ENCODE results near the gene CHCHD6. TPM values are rescaled to one million over a fixed set of nuclear protein-coding genes. Genes with fewer than 3 reads are reported as not detected.

Gene CHCHD6
- total and polyA plus RNA-seq, 2 experiments from 2014 or later: 15.8 to 21.4 TPM

DNA sequence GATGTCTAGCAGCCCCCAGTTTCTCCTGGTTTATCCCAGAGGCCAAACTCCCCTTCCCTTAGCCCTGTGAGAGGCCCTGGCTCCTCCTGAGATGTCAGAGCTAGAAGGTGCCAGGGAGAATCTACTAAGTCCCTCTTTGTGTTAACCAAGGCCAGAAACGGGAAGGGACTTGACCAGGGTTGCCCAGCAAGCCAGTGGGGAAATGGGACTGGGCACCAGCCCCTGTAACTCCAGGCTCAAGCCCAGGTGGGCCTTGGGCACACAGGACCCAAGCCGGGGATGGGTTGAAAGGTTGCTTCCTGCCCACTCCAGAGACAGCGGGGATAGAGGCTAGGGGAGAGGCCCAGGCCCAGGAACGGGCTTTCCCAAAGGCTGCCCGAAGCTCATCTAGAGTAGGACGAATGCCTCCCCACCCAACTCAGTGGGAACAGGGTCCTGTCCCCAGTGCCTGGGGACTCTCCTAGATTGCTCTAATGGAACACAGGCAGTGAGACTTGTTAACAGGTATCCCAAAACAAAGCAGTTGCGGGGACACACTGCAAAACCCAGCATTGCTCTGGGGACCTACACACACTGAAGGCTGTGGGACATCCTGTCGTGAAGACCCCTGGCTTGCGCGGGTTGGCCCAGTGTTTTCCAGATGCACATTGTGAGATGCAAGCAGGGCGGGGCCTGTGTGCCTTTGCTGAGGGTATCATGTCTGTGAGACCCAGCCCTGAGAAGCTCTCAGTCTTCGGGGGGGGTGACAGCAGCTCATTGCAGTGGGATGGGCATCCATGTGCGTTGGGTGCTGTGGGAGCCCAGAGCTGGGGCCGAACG is 36.2 kb upstream of the CHCHD6 start:
- no peaks in the 10 kb centered on the region for H3K9me3 ChIP-seq (ENCODE audit: low read depth)
- no peaks in the 10 kb centered on the region for H4K20me1 ChIP-seq (ENCODE audit: insufficient read depth)
- no peaks in the 10 kb centered on the region for H3K79me2 ChIP-seq (ENCODE audit: insufficient read depth)
- 63 to 64% methylated on average over 15 of the region's 15 CpGs for WGBS, 2 experiments (ENCODE audit: low coverage in 1 of 2, low lambda C conversion rate in 2 of 2, missing lambda C conversion rate in 2 of 2)
- no peak for DNase-seq
- H3K27ac ChIP-seq: no peak overlapping the region
- peaks cover 3% of the 10 kb centered on the region; the same call in 1 of the 2 replicates for H3F3A ChIP-seq (ENCODE audit: insufficient read depth)
- H3K4me3 ChIP-seq: no peak overlapping the region
- no peak overlapping the region for H3K4me2 ChIP-seq (ENCODE audit: unreplicated experiment)
- no peak overlapping the region for H3K9ac ChIP-seq
- TF ChIP-seq EZH2phosphoT487 (IDR thresholded peaks at IDR 0.05; ENCODE audit: insufficient read depth, low read depth): no peak
- TF ChIP-seq EZH2 (IDR thresholded peaks at IDR 0.05; ENCODE audit: insufficient read depth, poor library complexity, severe bottlenecking): no peak
- no peaks in the 10 kb centered on the region for H3K36me3 ChIP-seq (ENCODE audit: low read depth)
- no peaks in the 10 kb centered on the region for H3K4me1 ChIP-seq (ENCODE audit: insufficient read depth)
- peaks cover 16% of the 10 kb centered on the region; the same call in 1 of the 2 replicates for H3K27me3 ChIP-seq (replicated peaks; ENCODE audit: insufficient read depth)
- in situ Hi-C loops (cut with MboI): no loop called here
- no peaks in the 10 kb centered on the region for H3K9me2 ChIP-seq (ENCODE audit: insufficient read depth)
- no peak overlapping the region for H2AFZ ChIP-seq

DNA sequence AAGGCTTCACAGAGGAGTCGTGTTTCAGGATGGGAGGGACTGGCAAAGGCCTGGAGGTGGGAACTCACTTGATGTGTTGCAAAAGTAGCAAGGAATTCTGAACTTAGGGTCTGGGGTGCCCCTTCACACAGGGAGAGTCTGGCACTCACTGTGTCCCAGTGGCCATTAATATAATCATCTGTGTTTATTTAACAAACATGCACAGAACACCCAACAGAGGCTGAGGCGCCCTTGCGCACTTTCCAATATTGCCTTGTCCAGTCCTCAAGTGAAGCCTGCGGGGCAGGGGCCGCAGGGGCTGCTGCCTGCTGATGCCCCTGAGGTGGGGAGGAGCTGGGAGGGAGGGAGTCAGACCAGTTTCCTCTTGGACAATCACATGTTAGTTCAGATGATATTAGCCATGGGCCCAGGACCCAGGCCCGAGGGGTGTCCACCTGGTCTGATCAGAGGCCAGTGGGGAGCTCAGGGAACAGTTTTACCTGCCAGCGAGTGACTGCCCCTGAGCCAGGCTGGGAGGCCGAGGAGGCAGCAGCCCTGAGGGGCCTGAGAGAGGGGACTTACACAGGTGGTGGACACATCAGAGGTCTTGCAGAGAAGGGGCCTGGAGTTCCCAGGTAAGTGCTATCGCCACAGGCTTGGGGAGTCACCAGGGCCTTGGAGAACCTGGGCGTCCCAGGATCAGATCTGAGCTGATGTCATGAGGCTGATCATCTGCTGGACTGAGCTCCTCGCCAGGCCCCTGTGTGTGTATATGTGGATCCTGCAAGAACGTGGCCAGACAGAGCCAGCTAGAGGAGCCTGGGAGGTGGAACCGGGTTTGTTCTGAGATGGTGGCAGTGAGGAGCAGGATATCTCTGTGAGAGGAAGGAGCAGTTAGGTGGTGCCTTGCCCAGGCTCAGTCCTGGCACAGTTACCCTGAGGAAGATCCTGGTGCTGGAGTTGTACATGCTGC is 35.3 kb upstream of the CHCHD6 start:
- H3K36me3 ChIP-seq (ENCODE audit: low read depth): no peaks in the 10 kb centered on the region
- no peak overlapping the region for H2AFZ ChIP-seq
- no peaks in the 10 kb centered on the region for H3K4me1 ChIP-seq (ENCODE audit: insufficient read depth)
- no peak overlapping the region for H3K27ac ChIP-seq
- no peak overlapping the region for H3K9ac ChIP-seq
- no peaks in the 10 kb centered on the region for H3K79me2 ChIP-seq (ENCODE audit: insufficient read depth)
- DNase-seq: no peak
- H3K4me2 ChIP-seq (ENCODE audit: unreplicated experiment): no peak overlapping the region
- H3K27me3 ChIP-seq (replicated peaks; ENCODE audit: insufficient read depth): peaks cover 10% of the 10 kb centered on the region; the same call in 1 of the 2 replicates
- in situ Hi-C loops (cut with MboI): no loop called here
- H3K9me3 ChIP-seq (ENCODE audit: low read depth): no peaks in the 10 kb centered on the region
- peaks cover 3% of the 10 kb centered on the region; the same call in 1 of the 2 replicates for H3F3A ChIP-seq (ENCODE audit: insufficient read depth)
- no peak overlapping the region for H3K4me3 ChIP-seq
- WGBS, 2 experiments (ENCODE audit: low coverage in 1 of 2, low lambda C conversion rate in 2 of 2, missing lambda C conversion rate in 2 of 2): 77 to 83% methylated on average over 13 of the region's 13 CpGs
- no peaks in the 10 kb centered on the region for H4K20me1 ChIP-seq (ENCODE audit: insufficient read depth)
- TF ChIP-seq EZH2phosphoT487 (IDR thresholded peaks at IDR 0.05; ENCODE audit: insufficient read depth, low read depth): no peak
- TF ChIP-seq EZH2 (IDR thresholded peaks at IDR 0.05; ENCODE audit: insufficient read depth, poor library complexity, severe bottlenecking): no peak
- no peaks in the 10 kb centered on the region for H3K9me2 ChIP-seq (ENCODE audit: insufficient read depth)

DNA sequence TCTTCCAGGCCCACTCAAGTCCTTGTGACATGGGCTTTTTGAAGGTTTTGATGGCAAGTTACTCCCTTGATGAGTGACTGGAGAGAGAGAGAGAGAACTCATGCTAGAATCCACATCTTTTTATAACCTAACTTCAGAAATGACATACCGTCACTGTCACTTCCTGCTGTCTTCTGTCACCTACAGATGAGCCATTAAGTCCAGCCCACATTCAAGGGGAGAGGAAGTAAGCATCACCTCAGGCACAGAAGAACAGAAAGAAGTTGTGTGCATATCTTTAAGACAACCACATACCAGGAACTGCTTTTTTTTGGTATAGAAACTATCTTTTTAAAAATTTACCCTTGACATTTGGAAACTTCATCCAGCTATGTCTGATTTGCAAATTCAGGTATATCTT is 32.5 kb upstream of the CHCHD6 start:
- no peak overlapping the region for H3K27ac ChIP-seq
- H3K36me3 ChIP-seq (ENCODE audit: low read depth): no peaks in the 10 kb centered on the region
- H3K9me2 ChIP-seq (ENCODE audit: insufficient read depth): no peaks in the 10 kb centered on the region
- TF ChIP-seq EZH2 (IDR thresholded peaks at IDR 0.05; ENCODE audit: insufficient read depth, poor library complexity, severe bottlenecking): no peak
- TF ChIP-seq EZH2phosphoT487 (IDR thresholded peaks at IDR 0.05; ENCODE audit: insufficient read depth, low read depth): no peak
- no peaks in the 10 kb centered on the region for H3K4me1 ChIP-seq (ENCODE audit: insufficient read depth)
- H3K27me3 ChIP-seq (replicated peaks; ENCODE audit: insufficient read depth): no peaks in the 10 kb centered on the region
- no peaks in the 10 kb centered on the region for H3F3A ChIP-seq (ENCODE audit: insufficient read depth)
- H3K9me3 ChIP-seq (ENCODE audit: low read depth): no peaks in the 10 kb centered on the region
- H3K9ac ChIP-seq: no peak overlapping the region
- H2AFZ ChIP-seq: no peak overlapping the region
- in situ Hi-C loops (cut with MboI): no loop called here
- no peak overlapping the region for H3K4me2 ChIP-seq (ENCODE audit: unreplicated experiment)
- H3K4me3 ChIP-seq: no peak overlapping the region
- DNase-seq: no peak
- H3K79me2 ChIP-seq (ENCODE audit: insufficient read depth): no peaks in the 10 kb centered on the region
- 50 to 72% methylated on average over 1 of the region's 1 CpG for WGBS, 2 experiments (ENCODE audit: low coverage in 1 of 2, low lambda C conversion rate in 2 of 2, missing lambda C conversion rate in 2 of 2)
- no peaks in the 10 kb centered on the region for H4K20me1 ChIP-seq (ENCODE audit: insufficient read depth)

DNA sequence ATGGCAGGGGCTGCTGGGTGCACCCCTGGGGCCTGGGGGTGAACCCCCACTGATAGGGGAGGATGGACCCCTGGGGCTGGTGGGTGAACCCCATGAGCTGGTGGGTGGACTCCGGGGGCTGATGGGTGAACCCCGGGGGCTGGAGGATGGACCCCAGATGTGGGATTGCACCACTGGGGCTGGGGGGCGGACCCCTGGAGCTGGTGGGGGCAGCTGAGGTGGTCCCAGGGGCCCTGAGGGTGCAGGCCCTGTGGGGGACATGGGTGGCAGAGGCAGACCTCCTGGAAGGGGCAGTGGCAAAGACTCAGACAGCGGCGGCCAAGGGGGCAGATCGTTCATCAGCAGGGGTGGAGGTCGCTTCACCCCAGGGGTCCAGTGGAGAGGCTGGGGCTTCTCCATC is 31.7 kb upstream of the CHCHD6 start:
- in situ Hi-C loops (cut with MboI): no loop called here
- no peaks in the 10 kb centered on the region for H3K27me3 ChIP-seq (replicated peaks; ENCODE audit: insufficient read depth)
- no peak for TF ChIP-seq EZH2phosphoT487 (IDR thresholded peaks at IDR 0.05; ENCODE audit: insufficient read depth, low read depth)
- no peak for TF ChIP-seq EZH2 (IDR thresholded peaks at IDR 0.05; ENCODE audit: insufficient read depth, poor library complexity, severe bottlenecking)
- no peak overlapping the region for H3K4me3 ChIP-seq
- H3K4me2 ChIP-seq (ENCODE audit: unreplicated experiment): no peak overlapping the region
- no peak overlapping the region for H3K9ac ChIP-seq
- H4K20me1 ChIP-seq (ENCODE audit: insufficient read depth): no peaks in the 10 kb centered on the region
- no peak overlapping the region for H2AFZ ChIP-seq
- no peaks in the 10 kb centered on the region for H3K36me3 ChIP-seq (ENCODE audit: low read depth)
- no peaks in the 10 kb centered on the region for H3K79me2 ChIP-seq (ENCODE audit: insufficient read depth)
- no peaks in the 10 kb centered on the region for H3K4me1 ChIP-seq (ENCODE audit: insufficient read depth)
- no peak for DNase-seq
- WGBS, 2 experiments (ENCODE audit: low coverage in 1 of 2, low lambda C conversion rate in 2 of 2, missing lambda C conversion rate in 2 of 2): 72 to 83% methylated on average over 5 to 7 of the region's 7 CpGs
- no peaks in the 10 kb centered on the region for H3K9me2 ChIP-seq (ENCODE audit: insufficient read depth)
- no peaks in the 10 kb centered on the region for H3F3A ChIP-seq (ENCODE audit: insufficient read depth)
- no peaks in the 10 kb centered on the region for H3K9me3 ChIP-seq (ENCODE audit: low read depth)
- no peak overlapping the region for H3K27ac ChIP-seq
